ENCODE results near the gene PEDS1. TPM values are rescaled to one million over a fixed set of nuclear protein-coding genes. Genes with fewer than 3 reads are reported as not detected.
A peak's percentile ranks its signal among the peaks of the same experiment; 100 is the strongest.
"Not testable (repeated sequence)": the region's sequence is repeated elsewhere in the genome, so short reads cannot be mapped to it uniquely, and the experiment has no call there.

PEDS1 gene
- total RNA-seq, 1 experiment from 2014 or later, result 46.3 TPM

DNA sequence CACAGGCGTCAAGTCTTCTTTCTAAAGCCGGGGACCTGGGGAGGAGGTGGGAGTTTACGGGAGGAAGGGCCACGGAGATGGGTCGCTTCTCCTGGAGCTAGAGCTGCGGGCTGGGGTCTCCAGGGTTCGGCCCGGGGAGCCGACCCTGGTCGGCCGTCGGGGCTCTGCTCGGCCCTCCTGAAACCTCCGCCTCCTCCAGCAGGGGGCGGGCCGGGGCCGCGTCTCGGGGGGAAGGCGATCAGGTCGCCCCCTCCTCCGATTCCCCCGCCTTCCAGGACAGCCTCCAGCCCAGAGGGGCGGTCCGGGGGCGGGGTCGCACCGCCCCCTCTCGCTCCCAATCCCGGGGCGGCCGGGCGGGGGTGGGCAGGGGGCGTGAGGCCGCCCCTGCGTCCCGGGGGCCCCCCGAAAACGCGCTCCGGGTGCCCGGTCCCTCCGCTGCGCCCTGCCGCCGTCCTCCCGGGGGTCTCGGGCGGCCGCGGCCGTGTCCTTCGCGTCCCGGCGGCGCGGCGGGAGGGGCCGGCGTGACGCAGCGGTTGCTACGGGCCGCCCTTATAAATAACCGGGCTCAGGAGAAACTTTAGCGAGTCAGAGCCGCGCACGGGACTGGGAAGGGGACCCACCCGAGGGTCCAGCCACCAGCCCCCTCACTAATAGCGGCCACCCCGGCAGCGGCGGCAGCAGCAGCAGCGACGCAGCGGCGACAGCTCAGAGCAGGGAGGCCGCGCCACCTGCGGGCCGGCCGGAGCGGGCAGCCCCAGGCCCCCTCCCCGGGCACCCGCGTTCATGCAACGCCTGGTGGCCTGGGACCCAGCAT, 36.9 kb upstream of the PEDS1 start, which contains the start of gene CEBPB:
Gene CEBPB (plus strand): TSS at position 580 of the 814 bp plus-strand sequence. CDS start 204 bp downstream, at position 784.
- DNase-seq (ENCODE audit: low spot score), result peak; percentile 74

DNA sequence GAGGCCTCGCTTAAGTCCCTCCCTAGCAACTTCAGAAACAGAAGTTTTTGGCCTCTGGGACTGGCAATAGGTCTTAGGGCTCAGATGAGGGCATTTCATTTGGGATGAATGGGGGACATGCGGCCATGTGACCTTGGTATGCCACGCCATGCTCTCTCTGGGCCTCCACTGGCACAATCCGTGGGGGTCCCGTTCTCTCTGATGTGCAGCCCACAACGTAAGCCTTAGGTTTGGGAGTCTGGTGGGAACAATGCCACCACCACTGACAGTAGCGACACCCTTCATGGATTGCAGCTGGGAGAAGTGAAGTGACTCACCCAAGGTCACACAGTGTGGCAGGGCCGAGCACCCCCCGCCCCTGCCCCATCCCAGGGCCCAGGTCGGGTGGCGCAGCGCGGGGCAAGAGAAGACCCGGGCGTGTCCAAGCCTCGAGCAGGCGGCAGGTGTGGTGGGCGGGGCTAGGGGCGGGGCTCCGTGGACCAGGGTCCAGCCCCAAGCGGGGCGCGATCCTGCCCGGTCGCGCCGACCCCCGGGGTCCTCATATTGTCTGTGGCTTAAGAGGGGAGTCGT, 36.2 kb upstream of the PEDS1 start:
- DNase-seq (ENCODE audit: low spot score), result no peak

- no peak for DNase-seq (ENCODE audit: low spot score)
Observed at GRCh38 chr20:50188879-50189680, 35.6 kb upstream of the PEDS1 start.

- DNase-seq (ENCODE audit: low spot score), result no peak
Observed at GRCh38 chr20:50188287-50188688, 34.8 kb upstream of the PEDS1 start.

GRCh38 chr20:50187403-50188051, 34.0 kb upstream of the PEDS1 start:
- peak; percentile 67 for DNase-seq (ENCODE audit: low spot score)

- DNase-seq (ENCODE audit: low spot score), result no peak
Observed at GRCh38 chr20:50186987-50187402, 33.5 kb upstream of the PEDS1 start.

GRCh38 chr20:50186151-50186885, 32.8 kb upstream of the PEDS1 start:
- DNase-seq (ENCODE audit: low spot score), result peak; percentile 84

- DNase-seq (ENCODE audit: low spot score), result no peak
Observed at GRCh38 chr20:50185426-50185825, 31.9 kb upstream of the PEDS1 start.

GRCh38 chr20:50182346-50182745, 28.8 kb upstream of the PEDS1 start:
- no peak for DNase-seq (ENCODE audit: low spot score)

DNA sequence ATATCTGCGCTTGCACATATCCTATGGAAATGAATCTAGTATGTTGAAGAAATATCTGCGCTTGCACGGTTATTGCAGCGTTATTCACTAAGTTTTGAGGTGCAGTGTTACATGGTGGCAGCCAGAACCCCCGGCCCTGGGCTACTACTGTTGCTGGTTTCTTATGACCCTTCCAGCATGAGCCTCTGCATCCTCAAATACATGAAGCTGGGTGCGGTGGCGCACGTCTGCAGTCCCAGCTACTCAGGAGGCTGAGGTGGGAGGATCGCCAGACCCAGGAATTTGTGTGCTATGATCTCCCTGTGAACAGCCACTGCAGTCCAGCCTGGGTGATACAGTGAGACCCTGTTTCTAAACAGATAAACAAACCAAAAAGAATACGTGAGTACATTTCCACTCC, 27.8 kb upstream of the PEDS1 start:
- no peak for DNase-seq (ENCODE audit: low spot score)

DNA sequence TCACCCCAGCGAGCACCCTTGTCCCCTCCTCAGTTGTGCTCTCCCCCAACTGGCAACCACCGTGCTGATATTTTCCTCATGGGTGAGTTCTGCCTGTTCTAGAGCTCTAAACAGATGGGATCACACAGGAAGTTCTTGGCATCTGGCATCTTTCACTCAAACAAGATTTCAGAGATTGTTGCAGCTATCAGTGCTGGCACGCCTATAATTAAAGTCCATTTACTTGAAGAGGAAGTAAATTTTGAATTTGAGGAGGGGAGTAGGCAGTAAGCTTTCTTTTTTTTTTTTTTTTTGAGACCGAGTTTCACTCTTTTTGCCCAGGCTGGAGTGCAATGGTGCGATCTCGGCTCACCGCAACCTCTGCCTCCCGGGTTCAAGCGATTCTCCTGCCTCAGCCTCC, 25.1 kb upstream of the PEDS1 start:
- not testable (repeated sequence) for DNase-seq (ENCODE audit: low spot score)

DNA sequence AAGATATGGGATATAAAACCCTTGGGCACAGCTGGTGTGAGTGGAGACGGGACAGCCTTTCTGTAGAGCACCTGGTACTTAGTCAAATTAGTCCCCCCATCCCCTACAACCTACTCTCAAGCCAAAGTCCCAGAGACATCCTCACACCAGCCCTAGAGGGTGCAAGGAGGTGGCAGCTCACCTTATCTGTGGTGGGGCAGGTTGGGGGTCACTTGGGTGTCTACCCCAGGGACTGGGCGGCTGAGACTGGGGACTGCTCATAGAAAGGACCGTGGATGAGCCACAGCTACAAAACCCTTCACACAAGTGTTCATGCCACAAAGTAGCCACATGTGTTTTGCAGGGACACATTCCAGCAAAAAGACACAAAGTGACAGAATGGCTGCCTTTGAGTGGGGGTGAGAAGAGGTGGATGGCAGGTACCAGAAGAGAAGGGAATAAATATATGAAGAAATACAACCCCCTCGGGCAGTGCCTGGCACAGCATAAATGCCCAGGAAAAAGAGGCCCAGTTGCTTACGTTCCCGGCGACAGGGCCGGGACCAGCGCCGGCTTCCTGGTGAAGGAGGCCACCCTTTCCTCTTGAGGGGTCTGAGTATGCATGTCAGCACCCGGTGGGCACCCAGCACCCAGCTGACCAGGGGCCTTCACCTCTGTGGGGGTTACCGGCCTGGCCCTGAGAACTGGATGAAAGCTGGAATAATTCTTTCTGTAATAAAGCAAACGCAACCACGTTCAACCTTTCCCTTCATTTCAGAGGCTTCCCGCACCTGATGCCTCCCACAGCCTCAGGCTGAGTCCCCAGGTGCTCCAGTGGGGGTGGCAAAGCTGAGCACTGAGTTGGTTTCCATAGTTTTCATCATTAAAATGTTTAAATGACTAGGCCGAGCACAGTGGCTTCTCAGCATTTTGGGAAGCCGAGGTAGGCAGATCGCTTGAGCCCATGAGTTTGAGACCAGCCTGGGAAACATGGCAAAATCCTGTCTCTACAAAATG, 22.7 kb upstream of the PEDS1 start:
- no peak for DNase-seq (ENCODE audit: low spot score)

GRCh38 chr20:50174456-50174855, 20.9 kb upstream of the PEDS1 start:
- DNase-seq (ENCODE audit: low spot score), result no peak

DNA sequence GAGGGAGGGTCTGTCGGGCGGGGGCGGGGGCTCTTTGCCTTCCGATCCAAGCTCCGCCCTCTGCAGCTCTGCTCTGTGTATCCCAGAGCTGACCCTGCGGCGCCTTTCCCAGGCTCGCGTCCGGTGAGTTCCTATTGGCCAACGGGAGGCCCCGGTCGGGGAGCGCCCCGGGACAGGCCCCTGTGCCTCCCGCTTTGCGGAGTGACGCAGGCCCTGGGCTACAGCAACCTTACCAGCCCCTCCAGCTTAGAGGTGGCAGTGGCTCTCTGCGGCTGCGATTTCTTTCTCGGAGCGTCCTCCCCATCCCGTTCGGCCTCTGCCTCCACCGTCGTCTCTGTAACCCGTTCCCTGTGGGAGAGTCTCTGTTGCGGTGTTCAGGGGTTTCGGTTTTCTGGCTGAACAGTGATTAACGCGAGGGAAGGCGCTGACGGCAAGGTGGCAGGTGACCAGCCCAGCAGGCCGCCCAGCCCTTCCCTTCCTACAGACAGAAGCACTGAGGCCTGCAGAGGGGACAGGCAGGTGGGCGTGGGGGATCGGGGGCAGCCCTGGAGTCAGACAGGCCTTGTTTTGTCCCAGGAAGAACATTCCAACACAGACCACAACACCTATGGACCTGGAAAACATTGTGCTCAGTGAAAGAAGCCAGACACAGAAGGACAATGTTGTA, 19.0 kb upstream of the PEDS1 start:
- DNase-seq (ENCODE audit: low spot score), result peak; percentile 69

DNA sequence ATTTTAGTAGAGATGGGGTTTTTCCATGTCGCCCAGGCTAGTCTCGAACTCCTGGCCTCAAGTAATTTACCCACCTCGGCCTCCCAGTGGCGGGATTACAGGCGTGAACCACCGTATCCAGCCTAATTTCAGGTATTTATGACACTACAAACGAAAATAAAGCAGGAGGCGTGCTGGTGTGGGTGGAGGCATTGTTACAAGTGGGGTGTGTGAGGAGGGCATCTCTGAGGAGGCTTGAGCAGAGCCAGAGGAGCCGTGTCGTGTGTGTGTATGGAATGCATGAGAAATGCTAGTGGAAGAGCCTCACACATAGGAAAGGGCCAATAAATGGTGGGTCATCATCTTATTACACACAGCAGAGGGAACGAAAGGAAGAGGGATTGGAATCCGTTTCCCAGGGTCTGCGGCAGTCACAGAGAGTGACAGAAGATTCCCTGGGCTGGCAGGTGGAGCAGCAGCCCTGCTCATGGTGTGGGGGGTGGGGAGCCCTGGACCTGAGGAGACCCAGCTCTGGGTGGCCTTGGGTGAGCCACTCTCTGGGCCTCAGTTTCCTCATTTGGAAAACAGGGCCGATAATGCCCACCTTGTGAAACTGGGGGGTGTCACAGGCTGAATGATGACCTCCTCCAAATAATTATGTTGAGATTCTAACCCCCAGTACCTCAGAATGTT, 17.2 kb upstream of the PEDS1 start:
- DNase-seq (ENCODE audit: low spot score), result no peak

DNA sequence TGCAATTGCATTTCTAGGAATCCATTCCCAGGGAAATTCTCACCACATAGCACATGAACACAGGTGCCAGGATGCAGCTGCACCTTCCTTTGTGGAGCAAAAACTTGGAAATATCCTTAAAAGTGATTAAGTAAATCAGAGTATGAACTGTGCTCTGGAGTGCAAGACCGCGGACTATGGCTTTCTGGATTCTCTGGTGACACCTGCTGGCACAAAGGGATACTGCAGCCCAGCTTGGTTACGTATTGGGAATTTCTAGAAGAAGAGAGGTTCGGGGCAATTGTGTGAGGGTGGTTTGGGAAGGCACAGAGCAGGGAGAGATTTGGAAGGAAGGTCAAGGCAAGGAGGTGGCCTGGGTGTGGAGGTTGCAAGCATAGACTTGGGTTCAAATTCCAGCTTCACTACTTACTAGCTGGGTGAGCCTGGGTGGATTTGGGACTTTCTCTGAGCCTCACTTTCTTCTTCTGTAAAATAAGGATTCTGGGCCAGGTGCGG, 15.9 kb upstream of the PEDS1 start:
- peak; percentile 80 for DNase-seq (ENCODE audit: low spot score)

GRCh38 chr20:50165684-50166554, 12.4 kb upstream of the PEDS1 start:
- DNase-seq (ENCODE audit: low spot score), result peak; percentile 100

All from A172 (cell line).